Neural crest cell (in vitro differentiated cells): ENCODE results near the gene SPOPL. TPM values are rescaled to one million over a fixed set of nuclear protein-coding genes. Genes with fewer than 3 reads are reported as not detected.

Experiments used
- DNase-seq: peaks from one replicate; pipeline ENCODE4 v3.0.0; 2021; ENCODE audit warnings: low read depth, mixed read lengths, low spot score
- H3K27ac Mint-ChIP-seq: one replicate; pipeline ENCODE4 v1.8.0; 2021; ENCODE audit warnings: mild to moderate bottlenecking, mixed read lengths; ENCODE audit not compliant: unreplicated experiment
- H3K27me3 Mint-ChIP-seq: 2 replicates; pipeline ENCODE4 v1.8.0; 2021; ENCODE audit warnings: low read depth, mild to moderate bottlenecking, mixed read lengths
- H3K36me3 Mint-ChIP-seq: 2 replicates; pipeline ENCODE4 v1.8.0; 2021; ENCODE audit warnings: low read depth, mild to moderate bottlenecking, mixed read lengths
- H3K4me1 Mint-ChIP-seq: 2 replicates; pipeline ENCODE4 v1.8.0; 2021; ENCODE audit warnings: mixed read lengths
- H3K4me3 Mint-ChIP-seq: one replicate; pipeline ENCODE4 v1.8.0; 2021; ENCODE audit warnings: mild to moderate bottlenecking, mixed read lengths
- H3K9me3 Mint-ChIP-seq: 2 replicates; pipeline ENCODE4 v1.8.0; 2021; ENCODE audit warnings: mixed read lengths
- long read RNA-seq: library from polyadenylated mRNA; unstranded; transcript quantifications from one replicate; pipeline ENCODE4 v2.0.0, GENCODE V29; 2020
- total RNA-seq: library from RNA; stranded (reverse); gene quantifications from 2 replicates; pipeline ENCODE4 v1.2.1, GENCODE V29; 2021
- TF ChIP-seq, protein P1 (sequence below): fragments of 200-600 bp; sonication (generic); conservative IDR thresholded peaks from 2 replicates; pipeline ENCODE4 v1.5.0; 2021; ENCODE audit warnings: antibody characterized with exemption, mild to moderate bottlenecking

SPOPL gene
- total RNA-seq: 15.9 and 18.0 TPM in 2 replicates
- long read RNA-seq, full-length matches to known transcripts: 1 of 1 reads
- long read RNA-seq, partial matches to known transcripts: 0 of 1 reads
- long read RNA-seq, other reads (novel, unspliced or antisense): 0 of 1 reads

DNA sequence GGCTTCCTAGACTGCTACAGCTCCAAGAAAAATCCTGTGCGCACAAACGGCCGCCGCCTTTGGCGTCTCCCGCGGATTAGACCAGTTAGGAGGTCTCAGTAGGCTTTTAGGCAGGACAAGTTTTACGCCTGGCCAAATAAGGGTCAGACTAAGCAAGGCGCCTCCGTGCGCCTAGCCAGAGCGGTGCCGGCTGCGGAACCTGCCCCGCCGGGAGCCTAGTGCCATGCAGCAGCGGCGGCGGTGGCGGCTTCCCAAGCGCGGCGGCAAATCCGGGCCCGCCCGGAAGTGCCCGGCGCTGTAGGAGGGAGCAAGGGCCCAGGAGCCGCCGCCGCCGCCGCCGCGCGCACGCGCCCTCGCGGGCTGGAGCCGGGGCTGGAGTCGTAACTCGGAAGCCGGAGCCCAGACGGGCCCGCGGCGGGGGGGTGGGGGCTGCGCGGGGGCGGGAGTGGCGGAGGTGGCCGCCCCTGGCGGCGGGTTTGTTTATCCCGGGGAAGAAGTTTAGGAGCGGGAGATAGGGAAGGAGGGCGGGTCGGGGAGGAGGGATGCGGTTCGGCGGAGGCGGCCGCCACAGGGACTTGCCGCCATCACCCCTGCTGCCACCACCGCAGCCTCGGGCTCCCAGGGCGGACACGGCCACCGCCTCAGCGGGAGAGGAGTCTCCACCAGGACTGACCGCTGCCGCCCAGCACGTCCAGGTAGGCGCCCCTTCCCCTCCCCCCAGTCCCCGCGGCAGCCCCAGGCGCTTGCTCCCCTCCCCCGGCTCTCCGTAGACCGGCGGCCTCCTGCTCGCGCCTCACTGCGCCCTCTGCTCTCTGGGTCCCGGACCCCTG, at the start of gene SPOPL:
TSS of gene SPOPL (plus strand) at position 346 of the 830 bp plus-strand sequence. CDS start 48,447 bp downstream, outside the sequence.
- peaks cover 33% of the 10 kb centered on the region for H3K4me1 Mint-ChIP-seq
- peak; percentile 80 for DNase-seq
- peak within 1 kb of the TSS; percentile 94 for H3K27ac Mint-ChIP-seq
- no peaks in the 10 kb centered on the region for H3K36me3 Mint-ChIP-seq
- no peaks in the 10 kb centered on the region for H3K27me3 Mint-ChIP-seq
- H3K4me3 Mint-ChIP-seq: peak within 1 kb of the TSS; percentile 97
- TF ChIP-seq, protein P1, sequence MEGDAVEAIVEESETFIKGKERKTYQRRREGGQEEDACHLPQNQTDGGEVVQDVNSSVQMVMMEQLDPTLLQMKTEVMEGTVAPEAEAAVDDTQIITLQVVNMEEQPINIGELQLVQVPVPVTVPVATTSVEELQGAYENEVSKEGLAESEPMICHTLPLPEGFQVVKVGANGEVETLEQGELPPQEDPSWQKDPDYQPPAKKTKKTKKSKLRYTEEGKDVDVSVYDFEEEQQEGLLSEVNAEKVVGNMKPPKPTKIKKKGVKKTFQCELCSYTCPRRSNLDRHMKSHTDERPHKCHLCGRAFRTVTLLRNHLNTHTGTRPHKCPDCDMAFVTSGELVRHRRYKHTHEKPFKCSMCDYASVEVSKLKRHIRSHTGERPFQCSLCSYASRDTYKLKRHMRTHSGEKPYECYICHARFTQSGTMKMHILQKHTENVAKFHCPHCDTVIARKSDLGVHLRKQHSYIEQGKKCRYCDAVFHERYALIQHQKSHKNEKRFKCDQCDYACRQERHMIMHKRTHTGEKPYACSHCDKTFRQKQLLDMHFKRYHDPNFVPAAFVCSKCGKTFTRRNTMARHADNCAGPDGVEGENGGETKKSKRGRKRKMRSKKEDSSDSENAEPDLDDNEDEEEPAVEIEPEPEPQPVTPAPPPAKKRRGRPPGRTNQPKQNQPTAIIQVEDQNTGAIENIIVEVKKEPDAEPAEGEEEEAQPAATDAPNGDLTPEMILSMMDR: peak; percentile 53
- no peaks in the 10 kb centered on the region for H3K9me3 Mint-ChIP-seq

DNA sequence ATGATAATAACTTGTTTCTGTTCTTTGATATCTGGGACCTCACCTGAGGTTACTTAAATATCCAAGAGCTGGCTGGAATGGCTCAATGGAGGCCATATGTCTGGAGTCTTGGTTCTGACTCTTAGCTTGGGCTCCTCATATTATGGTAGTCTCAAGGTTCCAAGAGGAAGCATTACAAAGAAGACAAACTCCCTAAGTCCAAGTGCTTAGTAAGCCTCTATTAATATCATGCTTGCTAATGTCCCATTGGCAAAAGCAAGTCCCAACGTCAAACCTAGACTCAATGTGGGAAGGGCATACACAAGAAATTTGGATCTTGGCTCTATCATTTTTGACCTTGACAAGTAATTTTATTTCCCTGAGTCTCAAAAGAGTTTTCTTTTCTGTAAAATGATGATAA, 49.2 kb upstream of the SPOPL start:
- Mint-ChIP-seq H3K4me3 (no peak overlapping the region), H3K27me3 (no peaks in the 10 kb centered on the region), H3K36me3 (no peaks in the 10 kb centered on the region), H3K27ac (no peak overlapping the region), H3K4me1 (no peaks in the 10 kb centered on the region), H3K9me3 (no peaks in the 10 kb centered on the region)
- TF ChIP-seq, protein P1: no peak
- no peak for DNase-seq

DNA sequence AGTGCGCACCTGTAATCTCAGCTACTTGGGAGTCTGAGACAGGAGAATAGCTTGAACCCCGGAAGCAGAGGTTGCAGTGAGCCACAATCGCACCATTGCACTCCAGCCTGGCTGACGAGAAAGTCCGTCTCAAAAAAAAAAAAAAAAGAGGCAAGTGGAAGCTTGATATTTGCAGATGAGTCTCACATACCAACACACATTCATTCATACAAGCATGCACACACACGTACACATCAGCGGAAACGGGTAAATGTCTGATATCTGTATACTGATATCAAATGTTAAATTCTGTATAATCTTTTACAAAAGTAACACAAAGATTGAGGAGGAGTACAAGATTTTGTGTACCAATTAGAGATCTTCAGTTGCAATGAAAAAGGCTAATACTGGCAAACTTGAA, 47.8 kb upstream of the SPOPL start:
- Mint-ChIP-seq H3K4me1 (no peaks in the 10 kb centered on the region), H3K36me3 (peaks cover 8% of the 10 kb centered on the region), H3K27ac (no peak overlapping the region), H3K9me3 (peaks cover 4% of the 10 kb centered on the region), H3K27me3 (no peaks in the 10 kb centered on the region), H3K4me3 (no peak overlapping the region)
- TF ChIP-seq, protein P1: no peak
- DNase-seq: no peak

DNA sequence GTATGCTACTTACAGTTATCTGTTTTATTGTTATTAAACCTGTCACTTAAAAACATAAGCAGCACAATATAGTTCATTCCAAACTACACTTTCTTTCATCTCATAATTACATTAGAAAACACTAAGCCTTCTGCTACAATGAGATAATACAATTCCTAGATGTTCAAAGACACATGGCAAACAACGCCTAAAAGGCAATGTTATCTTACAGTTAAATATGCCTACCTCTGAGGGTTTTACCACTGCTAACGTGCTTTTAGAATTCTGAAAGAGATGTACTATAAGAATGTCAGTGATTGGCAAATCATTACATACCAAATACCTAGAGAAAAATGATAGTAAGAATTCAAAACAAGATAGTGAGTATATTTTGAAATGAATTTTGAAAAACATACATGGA, 46.8 kb upstream of the SPOPL start:
- Mint-ChIP-seq H3K36me3 (peaks cover 13% of the 10 kb centered on the region), H3K27ac (no peak overlapping the region), H3K9me3 (peaks cover 7% of the 10 kb centered on the region), H3K4me1 (no peaks in the 10 kb centered on the region), H3K27me3 (no peaks in the 10 kb centered on the region), H3K4me3 (no peak overlapping the region)
- DNase-seq: no peak
- TF ChIP-seq, protein P1: no peak

DNA sequence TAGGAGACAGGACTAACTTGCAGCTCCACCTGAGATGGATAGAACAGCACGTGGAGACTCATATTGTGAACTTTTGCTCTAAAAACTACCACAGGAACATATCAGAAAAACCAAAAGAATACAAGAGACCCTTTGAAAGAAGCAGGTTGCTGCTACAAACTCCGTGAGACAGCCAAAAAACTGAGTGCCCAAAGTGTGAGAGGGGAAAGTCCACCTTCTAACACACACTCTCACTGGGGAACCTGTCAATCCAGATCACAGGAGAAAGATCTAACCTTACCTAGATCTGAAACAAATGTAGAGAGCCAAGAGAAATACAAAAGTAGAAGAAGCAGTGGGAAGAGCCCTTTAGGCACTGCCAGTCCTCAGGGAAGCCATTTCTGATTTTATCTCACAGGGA, 46.3 kb upstream of the SPOPL start:
- DNase-seq: no peak
- Mint-ChIP-seq H3K27me3 (no peaks in the 10 kb centered on the region), H3K27ac (no peak overlapping the region), H3K9me3 (peaks cover 9% of the 10 kb centered on the region), H3K4me1 (no peaks in the 10 kb centered on the region), H3K36me3 (peaks cover 15% of the 10 kb centered on the region), H3K4me3 (no peak overlapping the region)
- TF ChIP-seq, protein P1: no peak
